CD4-positive, alpha-beta memory T cell (primary cell): ENCODE measurements around the gene KIF5A. TPM values are rescaled to one million over a fixed set of nuclear protein-coding genes. Genes with fewer than 3 reads are reported as not detected.
"Not testable (repeated sequence)": the region's sequence is repeated elsewhere in the genome, so short reads cannot be mapped to it uniquely, and the experiment has no call there.

Experiments used
- CTCF ChIA-PET: fragments of 350-600 bp; sonication (Branson Sonifier 250); formaldehyde crosslinking; loops from one replicate; lab custom pipeline; 2021; ENCODE audit warnings: inconsistent platforms; ENCODE audit not compliant: partially characterized antibody; lab: Charles Lee
- POLR2A ChIA-PET: fragments of 350-600 bp; sonication (Branson Sonifier 250); formaldehyde crosslinking; loops from one replicate; lab custom pipeline; 2021; ENCODE audit not compliant: partially characterized antibody; lab: Charles Lee
- DNase-seq, 5 donors: peaks; one replicate each; pipeline versions ENCODE4 v3.0.0 to v3.0.0-alpha.2; 2020 to 2022; ENCODE audit warnings: mixed read lengths in 1 of 5
- H3K27ac ChIP-seq: one replicate; pipeline ENCODE4 v1.7.0; 2013; ENCODE audit warnings: low read depth, low read length
- H3K27me3 ChIP-seq: 2 replicates; pipeline ENCODE4 v1.7.0; 2013; ENCODE audit warnings: mild to moderate bottlenecking, low read length, moderate library complexity; ENCODE audit not compliant: insufficient read depth
- H3K36me3 ChIP-seq: 2 replicates; pipeline ENCODE4 v1.7.0; 2013; ENCODE audit warnings: mild to moderate bottlenecking, low read length, moderate library complexity; ENCODE audit not compliant: insufficient read depth
- H3K4me1 ChIP-seq: 2 replicates; pipeline ENCODE4 v1.7.0; 2013; ENCODE audit warnings: mild to moderate bottlenecking, low read length, moderate library complexity; ENCODE audit not compliant: insufficient read depth
- H3K4me3 ChIP-seq, 2 donors: one replicate each; pipeline ENCODE4 v1.7.0; 2013; ENCODE audit warnings: low read length in 2 of 2, mild to moderate bottlenecking in 1 of 2
- H3K9me3 ChIP-seq, 2 donors: one replicate each; pipeline ENCODE4 v1.7.0; 2013; ENCODE audit warnings: low read length in 2 of 2, control low read depth in 1 of 2; ENCODE audit not compliant: control insufficient read depth in 1 of 2
- H3K27ac Mint-ChIP-seq, 7 donors: one replicate each; pipeline ENCODE4 v1.8.0; 2020 to 2021; ENCODE audit warnings: mixed read lengths in 7 of 7, mild to moderate bottlenecking in 6 of 7, inconsistent platforms in 3 of 7, moderate library complexity in 3 of 7
- H3K27me3 Mint-ChIP-seq, 2 donors: one replicate each; pipeline ENCODE4 v1.8.0; 2020 to 2021; ENCODE audit warnings: mixed read lengths in 2 of 2
- H3K36me3 Mint-ChIP-seq, 2 donors: one replicate each; pipeline ENCODE4 v1.8.0; 2020 to 2021; ENCODE audit warnings: mixed read lengths in 2 of 2, inconsistent platforms in 1 of 2, mild to moderate bottlenecking in 1 of 2
- H3K4me1 Mint-ChIP-seq, 4 donors: one replicate each; pipeline ENCODE4 v1.8.0; 2020 to 2021; ENCODE audit warnings: mixed read lengths in 4 of 4, mild to moderate bottlenecking in 1 of 4
- H3K4me3 Mint-ChIP-seq, 8 donors: one replicate each; pipeline ENCODE4 v1.8.0; 2020 to 2021; ENCODE audit warnings: mixed read lengths in 8 of 8, mild to moderate bottlenecking in 7 of 8, moderate library complexity in 6 of 8, inconsistent platforms in 3 of 8
- H3K9me3 Mint-ChIP-seq, 8 donors: one replicate each; pipeline ENCODE4 v1.8.0; 2020 to 2021; ENCODE audit warnings: mixed read lengths in 8 of 8, mild to moderate bottlenecking in 5 of 8, inconsistent platforms in 3 of 8, moderate library complexity in 1 of 8
- intact Hi-C: fragments of 100-400 bp; cut with micrococcal nuclease; formaldehyde crosslinking; loops from one replicate; pipeline ENCODE4 v1.15.1; 2023
- polyA plus RNA-seq, 2 donors: library from polyadenylated mRNA; unstranded; fragments of 300-500 nt; fragmentation: Illumina TruSeq; gene quantifications; one replicate each; pipeline ENCODE4 v1.2.3, GENCODE V29; 2021
- total RNA-seq, 2 experiments: library from RNA; stranded (reverse); gene quantifications; one replicate each; pipeline ENCODE4 v1.2.3, GENCODE V29; 2021

KIF5A gene
- total and polyA plus RNA-seq, 4 experiments from 2014 or later, result 0.96 to 1.00 TPM; not detected in 2

- Histone ChIP-seq H3K4me1 (peaks cover 27% of the 10 kb centered on the region), H3K9me3 (no peaks in the 10 kb centered on the region), H3K27ac (no peak overlapping the region), H3K27me3 (no peaks in the 10 kb centered on the region), H3K36me3 (peaks cover 61% of the 10 kb centered on the region), H3K4me3 (no peak overlapping the region)
- POLR2A ChIA-PET, result interaction anchor here (1.4 to 3.7 kb wide), 3 partner anchors 32 to 38 kb away, joined by 4 to 12 read pairs (median 10); partner anchors contain the start of genes ARHGAP9 and DCTN2
- CTCF ChIA-PET, result interaction anchor here (0.5 to 1.8 kb wide), 4 partner anchors 16 to 57 kb away, joined by 3 to 12 read pairs (median 4); no protein-coding TSS in a partner anchor
- Mint-ChIP-seq H3K36me3 (peaks cover 54 to 79% of the 10 kb centered on the region in 2 donors), H3K4me3 (no peak overlapping the region), H3K4me1 (peaks cover 14 to 34% (median 20%) of the 10 kb centered on the region in 4 donors), H3K9me3 (no peaks in the 10 kb centered on the region), H3K27ac (peak overlapping the region in 3 of 7 donors; percentile 13 to 99 (median 17)), H3K27me3 (no peaks in the 10 kb centered on the region)
- intact Hi-C loops, result no loop called here
- DNase-seq, result no peak
These were observed 34.4 kb upstream of the KIF5A start for GRCh38 chr12:57515408-57515933.

- peaks cover 14 to 40% (median 21%) of the 10 kb centered on the region in 4 donors for H3K4me1 Mint-ChIP-seq
- POLR2A ChIA-PET, result interaction anchor here (1.0 to 3.7 kb wide), 4 partner anchors 15 to 39 kb away, joined by 3 to 12 read pairs (median 7); partner anchors contain the start of genes ARHGAP9 and DCTN2
- H3K4me3 Mint-ChIP-seq, result peak overlapping the region in 1 of 8 donors; percentile 17
- peaks cover 54 to 78% of the 10 kb centered on the region in 2 donors for H3K36me3 Mint-ChIP-seq
- no peaks in the 10 kb centered on the region for H3K27me3 Mint-ChIP-seq
- Histone ChIP-seq H3K4me1 (peaks cover 30% of the 10 kb centered on the region), H3K36me3 (peaks cover 61% of the 10 kb centered on the region), H3K9me3 (no peaks in the 10 kb centered on the region), H3K27ac (no peak overlapping the region), H3K4me3 (no peak overlapping the region), H3K27me3 (no peaks in the 10 kb centered on the region)
- intact Hi-C loops, result no loop called here
- no peaks in the 10 kb centered on the region for H3K9me3 Mint-ChIP-seq
- H3K27ac Mint-ChIP-seq, result peak overlapping the region in 4 of 7 donors; percentile 61 to 99 (median 66)
- CTCF ChIA-PET, result interaction anchor here (0.5 to 2.4 kb wide), 5 partner anchors 16 to 57 kb away, joined by 3 to 11 read pairs (median 3); no protein-coding TSS in a partner anchor
- no peak for DNase-seq
These were observed 33.8 kb upstream of the KIF5A start for GRCh38 chr12:57515934-57516541.

GRCh38 chr12:57516617-57517153 lies 33.2 kb upstream of the KIF5A start:
- Histone ChIP-seq H3K27me3 (no peaks in the 10 kb centered on the region), H3K9me3 (no peaks in the 10 kb centered on the region), H3K36me3 (peaks cover 56% of the 10 kb centered on the region), H3K4me3 (no peak overlapping the region), H3K4me1 (peaks cover 36% of the 10 kb centered on the region), H3K27ac (no peak overlapping the region)
- Mint-ChIP-seq H3K27me3 (no peaks in the 10 kb centered on the region), H3K27ac (peak overlapping the region in 4 of 7 donors; percentile 43 to 99 (median 67)), H3K4me3 (peak overlapping the region in 1 of 8 donors; percentile 17), H3K4me1 (peaks cover 18 to 47% (median 26%) of the 10 kb centered on the region in 4 donors), H3K36me3 (peaks cover 51 to 73% of the 10 kb centered on the region in 2 donors), H3K9me3 (peaks cover 0 to 3% (median 0%) of the 10 kb centered on the region in 8 donors)
- ChIA-PET CTCF (interaction anchor here (1.1 to 2.4 kb wide), 4 partner anchors 17 to 58 kb away, joined by 3 to 11 read pairs (median 3); no protein-coding TSS in a partner anchor), POLR2A (interaction anchor here (1.0 to 3.7 kb wide), 3 partner anchors 15 to 40 kb away, joined by 3 to 12 read pairs (median 10); partner anchors contain the start of gene ARHGAP9)
- intact Hi-C loops, result no loop called here
- no peak for DNase-seq

GRCh38 chr12:57517187-57517586 lies 32.7 kb upstream of the KIF5A start:
- H3K36me3 Mint-ChIP-seq, result peaks cover 46 to 72% of the 10 kb centered on the region in 2 donors
- peak overlapping the region in 1 of 8 donors; percentile 62 for H3K4me3 Mint-ChIP-seq
- DNase-seq, result no peak
- ChIA-PET CTCF (interaction anchor here (1.0 to 2.4 kb wide), 3 partner anchors 40 to 59 kb away, joined by 3 to 11 read pairs (median 3); no protein-coding TSS in a partner anchor), POLR2A (interaction anchor here (1.0 to 3.7 kb wide), 3 partner anchors 16 to 40 kb away, joined by 3 to 12 read pairs (median 10); partner anchors contain the start of gene ARHGAP9)
- Histone ChIP-seq H3K27ac (no peak overlapping the region), H3K9me3 (no peaks in the 10 kb centered on the region), H3K27me3 (no peaks in the 10 kb centered on the region), H3K36me3 (peaks cover 51% of the 10 kb centered on the region), H3K4me1 (peaks cover 41% of the 10 kb centered on the region), H3K4me3 (no peak overlapping the region)
- peaks cover 0 to 2% of the 10 kb centered on the region in 2 donors for H3K27me3 Mint-ChIP-seq
- intact Hi-C loops, result no loop called here
- peak overlapping the region in 5 of 7 donors; percentile 43 to 99 (median 65) for H3K27ac Mint-ChIP-seq
- peaks cover 0 to 3% (median 0%) of the 10 kb centered on the region in 8 donors for H3K9me3 Mint-ChIP-seq
- peaks cover 21 to 52% (median 30%) of the 10 kb centered on the region in 4 donors for H3K4me1 Mint-ChIP-seq

GRCh38 chr12:57517718-57518117 lies 32.1 kb upstream of the KIF5A start:
- H3K36me3 ChIP-seq, result peaks cover 45% of the 10 kb centered on the region
- H3K9me3 ChIP-seq, H3K27me3 Mint-ChIP-seq, DNase-seq, H3K4me3 ChIP-seq, H3K27me3 ChIP-seq, intact Hi-C loops, H3K27ac ChIP-seq, H3K9me3 Mint-ChIP-seq: not testable (repeated sequence)
- ChIA-PET POLR2A (interaction anchor here (2.4 to 4.0 kb wide), 2 partner anchors 39 to 41 kb away, joined by 10 to 82 read pairs; partner anchors contain the start of gene ARHGAP9), CTCF (interaction anchor here (1.0 to 2.4 kb wide), 3 partner anchors 41 to 59 kb away, joined by 3 to 11 read pairs (median 3); no protein-coding TSS in a partner anchor)
- peak overlapping the region in 4 of 7 donors; percentile 65 to 99 (median 86) for H3K27ac Mint-ChIP-seq
- peaks cover 21 to 54% (median 31%) of the 10 kb centered on the region in 4 donors for H3K4me1 Mint-ChIP-seq
- peak overlapping the region in 2 of 8 donors; percentile 26 to 62 for H3K4me3 Mint-ChIP-seq
- peaks cover 42% of the 10 kb centered on the region for H3K4me1 ChIP-seq
- peaks cover 41 to 69% of the 10 kb centered on the region in 2 donors for H3K36me3 Mint-ChIP-seq

GRCh38 chr12:57518176-57518919 lies 31.5 kb upstream of the KIF5A start:
- Histone ChIP-seq H3K27ac (peak overlapping the region; percentile 20), H3K4me1 (peaks cover 46% of the 10 kb centered on the region), H3K4me3 (no peak overlapping the region), H3K36me3 (peaks cover 39% of the 10 kb centered on the region), H3K27me3 (no peaks in the 10 kb centered on the region), H3K9me3 (no peaks in the 10 kb centered on the region)
- Mint-ChIP-seq H3K27me3 (peaks cover 0 to 2% of the 10 kb centered on the region in 2 donors), H3K4me1 (peaks cover 23 to 58% (median 33%) of the 10 kb centered on the region in 4 donors), H3K36me3 (peaks cover 35 to 65% of the 10 kb centered on the region in 2 donors), H3K9me3 (peaks cover 0 to 3% (median 0%) of the 10 kb centered on the region in 8 donors), H3K4me3 (peak overlapping the region; percentile 11 to 99 (median 94)), H3K27ac (peak overlapping the region in 6 of 7 donors; percentile 78 to 100 (median 86))
- intact Hi-C loops, result no loop called here
- DNase-seq, result no peak
- CTCF ChIA-PET, result interaction anchor here (1.0 to 2.4 kb wide), 2 partner anchors 41 to 60 kb away, joined by 3 to 11 read pairs; no protein-coding TSS in a partner anchor
- POLR2A ChIA-PET, result interaction anchor here (2.6 to 4.0 kb wide), 3 partner anchors 32 to 59 kb away, joined by 13 to 82 read pairs (median 18); partner anchors contain the start of genes ARHGAP9 and GLI1
